GM18858 (cell line): Measurements from ENCODE around the gene RAD54L2.
"Not testable (repeated sequence)": the region's sequence is repeated elsewhere in the genome, so short reads cannot be mapped to it uniquely, and the experiment has no call there.

Experiments used
- ATAC-seq: cut with Tn5 transposase; IDR thresholded peaks from one replicate; pipeline ENCODE4 v1.9.1; 2021; ENCODE audit not compliant: unreplicated experiment

RAD54L2 gene

GRCh38 chr3:51538459-51539290 is at the start of gene RAD54L2:
TSS of gene RAD54L2 (plus strand) at chr3:51538719. CDS start at chr3:51590421, 51,702 bp downstream.
- ATAC-seq: peak; percentile 64

- peak; percentile 38 for ATAC-seq
These were observed 39.4 kb upstream of the RAD54L2 start for GRCh38 chr3:51498876-51499738.

- ATAC-seq: no peak
These were observed 37.8 kb upstream of the RAD54L2 start for GRCh38 chr3:51500632-51501131.

- ATAC-seq: no peak
These were observed 36.5 kb upstream of the RAD54L2 start for GRCh38 chr3:51501833-51502561.

GRCh38 chr3:51502562-51502910 is 36.0 kb upstream of the RAD54L2 start:
- ATAC-seq: no peak

- no peak for ATAC-seq
These were observed 35.5 kb upstream of the RAD54L2 start for GRCh38 chr3:51503007-51503406.

GRCh38 chr3:51508255-51508654 is 30.3 kb upstream of the RAD54L2 start:
- ATAC-seq: no peak

GRCh38 chr3:51510996-51511395 is 27.5 kb upstream of the RAD54L2 start:
- no peak for ATAC-seq

- ATAC-seq: no peak
These were observed 24.3 kb upstream of the RAD54L2 start for GRCh38 chr3:51514210-51514609.

GRCh38 chr3:51519848-51520247 is 18.7 kb upstream of the RAD54L2 start:
- ATAC-seq: no peak

GRCh38 chr3:51520906-51521730 is 17.4 kb upstream of the RAD54L2 start:
- not testable (repeated sequence) for ATAC-seq

- no peak for ATAC-seq
These were observed 16.1 kb upstream of the RAD54L2 start for GRCh38 chr3:51522273-51522962.

- ATAC-seq: not testable (repeated sequence)
These were observed 13.6 kb upstream of the RAD54L2 start for GRCh38 chr3:51524874-51525273.

GRCh38 chr3:51530485-51530884 is 8.0 kb upstream of the RAD54L2 start:
- no peak for ATAC-seq

GRCh38 chr3:51535146-51536019 is 3.1 kb upstream of the RAD54L2 start:
- no peak for ATAC-seq

- not testable (repeated sequence) for ATAC-seq
These were observed 888 bp upstream of the RAD54L2 start for GRCh38 chr3:51537631-51538030.

- no peak for ATAC-seq
These were observed 432 bp upstream of the RAD54L2 start for GRCh38 chr3:51538115-51538458.

GRCh38 chr3:51539291-51539941 is 897 bp downstream of the RAD54L2 start:
- ATAC-seq: no peak
